Measurements from ENCODE around the gene PDXK. TPM values are rescaled to one million over a fixed set of nuclear protein-coding genes. Genes with fewer than 3 reads are reported as not detected.
"Not testable (repeated sequence)": the region's sequence is repeated elsewhere in the genome, so short reads cannot be mapped to it uniquely, and the experiment has no call there.

Gene PDXK
- total RNA-seq, 1 experiment from 2014 or later = 175 TPM

DNA sequence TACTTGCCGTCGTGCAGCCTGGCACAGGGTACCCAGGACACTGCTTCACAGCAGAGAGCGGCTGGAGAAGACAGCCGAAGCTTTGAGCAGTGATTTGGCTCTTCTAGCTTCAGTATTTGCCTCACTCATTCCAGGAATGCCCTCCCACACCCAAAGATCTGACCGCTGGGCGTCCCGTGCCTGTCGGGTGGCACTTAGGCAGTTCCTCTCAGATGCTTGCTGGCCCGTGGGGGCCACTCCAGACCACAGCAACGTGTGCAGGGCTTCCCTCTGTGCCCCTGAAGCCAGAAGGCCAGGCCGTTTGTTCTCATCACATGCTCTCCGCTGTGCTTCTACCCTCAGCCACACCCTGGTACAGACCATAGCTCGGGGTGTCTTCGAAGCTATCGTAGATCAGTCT, 42.5 kb upstream of the PDXK start:
- Histone ChIP-seq H3K4me1 (replicated peaks; ENCODE audit: insufficient read depth) (no peaks in the 10 kb centered on the region), H3K79me2 (ENCODE audit: low read depth) (no peaks in the 10 kb centered on the region), H4K20me1 (ENCODE audit: insufficient read depth) (no peaks in the 10 kb centered on the region), H3K9me3 (ENCODE audit: insufficient read depth, low read depth) (no peaks in the 10 kb centered on the region), H3K4me2 (no peak overlapping the region), H2AFZ (no peak overlapping the region), H3K36me3 (ENCODE audit: low read depth) (no peaks in the 10 kb centered on the region), H3K4me3 (no peak overlapping the region), H3K27ac (no peak overlapping the region), H3K27me3 (ENCODE audit: insufficient read depth, low read depth) (no peaks in the 10 kb centered on the region), H3K9me2 (ENCODE audit: insufficient read depth) (no peaks in the 10 kb centered on the region), H3F3A (ENCODE audit: insufficient read depth, low read depth) (no peaks in the 10 kb centered on the region)
- BruUV-seq (replicated peaks) = no TSS peak
- ChIA-PET CTCF (interaction anchor here (0.6 kb wide), 1 partner anchor 15 kb away, joined by 3 read pairs; no protein-coding TSS in a partner anchor), POLR2A (ENCODE audit: unreplicated experiment) (no interaction called here)
- intact Hi-C loops (cut with micrococcal nuclease; ENCODE audit: unreplicated experiment) = no loop called here
- DNase-seq = no peak
- no peak for TF ChIP-seq EZH2 (IDR thresholded peaks at IDR 0.05; ENCODE audit: low read depth)
- TF ChIP-seq, protein P1, sequence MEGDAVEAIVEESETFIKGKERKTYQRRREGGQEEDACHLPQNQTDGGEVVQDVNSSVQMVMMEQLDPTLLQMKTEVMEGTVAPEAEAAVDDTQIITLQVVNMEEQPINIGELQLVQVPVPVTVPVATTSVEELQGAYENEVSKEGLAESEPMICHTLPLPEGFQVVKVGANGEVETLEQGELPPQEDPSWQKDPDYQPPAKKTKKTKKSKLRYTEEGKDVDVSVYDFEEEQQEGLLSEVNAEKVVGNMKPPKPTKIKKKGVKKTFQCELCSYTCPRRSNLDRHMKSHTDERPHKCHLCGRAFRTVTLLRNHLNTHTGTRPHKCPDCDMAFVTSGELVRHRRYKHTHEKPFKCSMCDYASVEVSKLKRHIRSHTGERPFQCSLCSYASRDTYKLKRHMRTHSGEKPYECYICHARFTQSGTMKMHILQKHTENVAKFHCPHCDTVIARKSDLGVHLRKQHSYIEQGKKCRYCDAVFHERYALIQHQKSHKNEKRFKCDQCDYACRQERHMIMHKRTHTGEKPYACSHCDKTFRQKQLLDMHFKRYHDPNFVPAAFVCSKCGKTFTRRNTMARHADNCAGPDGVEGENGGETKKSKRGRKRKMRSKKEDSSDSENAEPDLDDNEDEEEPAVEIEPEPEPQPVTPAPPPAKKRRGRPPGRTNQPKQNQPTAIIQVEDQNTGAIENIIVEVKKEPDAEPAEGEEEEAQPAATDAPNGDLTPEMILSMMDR (conservative IDR thresholded peaks at IDR 0.05) = no peak

DNA sequence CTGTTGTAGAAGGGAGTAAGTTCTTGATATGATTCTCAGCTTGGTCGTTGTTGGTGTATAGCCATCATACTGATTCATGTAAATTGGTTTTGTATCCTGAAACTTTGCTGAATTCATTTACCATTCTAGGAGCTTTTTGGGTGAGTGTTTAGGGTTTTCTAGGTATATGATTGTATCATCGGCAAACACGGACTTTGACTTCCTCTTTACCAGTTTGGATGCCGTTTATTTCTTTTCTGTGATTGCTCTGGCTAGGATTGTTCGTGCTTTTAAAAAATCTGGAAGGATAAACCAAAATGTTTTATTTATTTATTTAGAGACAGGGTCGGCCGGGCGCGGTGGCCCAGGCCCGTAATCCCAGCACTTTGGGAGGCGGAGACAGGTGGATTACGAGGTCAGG, 39.0 kb upstream of the PDXK start:
- no peak for TF ChIP-seq EZH2 (IDR thresholded peaks at IDR 0.05; ENCODE audit: low read depth)
- TF ChIP-seq, protein P1 (conservative IDR thresholded peaks at IDR 0.05) = no peak
- Histone ChIP-seq H3K4me2 (no peak overlapping the region), H3K4me1 (replicated peaks; ENCODE audit: insufficient read depth) (no peaks in the 10 kb centered on the region), H3K9me3 (ENCODE audit: insufficient read depth, low read depth) (no peaks in the 10 kb centered on the region), H3F3A (ENCODE audit: insufficient read depth, low read depth) (no peaks in the 10 kb centered on the region), H2AFZ (no peak overlapping the region), H4K20me1 (ENCODE audit: insufficient read depth) (no peaks in the 10 kb centered on the region), H3K27ac (no peak overlapping the region), H3K4me3 (no peak overlapping the region), H3K36me3 (ENCODE audit: low read depth) (peaks cover 5% of the 10 kb centered on the region; the same call in 1 of the 2 replicates), H3K79me2 (ENCODE audit: low read depth) (no peaks in the 10 kb centered on the region), H3K27me3 (ENCODE audit: insufficient read depth, low read depth) (no peaks in the 10 kb centered on the region), H3K9me2 (ENCODE audit: insufficient read depth) (no peaks in the 10 kb centered on the region)
- intact Hi-C loops (cut with micrococcal nuclease; ENCODE audit: unreplicated experiment) = no loop called here
- DNase-seq = no peak
- CTCF ChIA-PET = no interaction called here
- POLR2A ChIA-PET (ENCODE audit: unreplicated experiment) = no interaction called here
- BruUV-seq (replicated peaks) = no TSS peak

DNA sequence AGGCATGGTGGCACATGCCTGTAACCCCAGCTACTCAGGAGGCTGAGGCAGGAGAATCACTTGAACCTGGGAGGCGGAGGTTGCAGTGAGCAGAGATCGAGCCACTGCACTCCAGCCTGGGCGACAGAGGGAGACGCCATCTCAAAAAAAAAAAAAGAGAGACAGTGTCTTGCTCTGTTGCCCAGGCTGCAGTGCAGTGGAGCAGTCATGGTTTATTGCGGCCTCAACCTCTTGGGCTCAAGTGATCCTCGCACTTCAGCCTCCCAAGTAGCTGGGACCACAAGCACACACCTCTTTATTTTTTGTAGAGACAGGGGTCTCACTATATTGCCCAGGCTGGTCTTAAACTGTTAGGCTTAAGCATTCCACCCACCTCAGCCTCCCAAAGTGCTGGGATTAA, 38.5 kb upstream of the PDXK start:
- DNase-seq; H3K27ac ChIP-seq; H4K20me1 ChIP-seq (ENCODE audit: insufficient read depth); H2AFZ ChIP-seq; H3K4me3 ChIP-seq; H3K4me2 ChIP-seq; H3K27me3 ChIP-seq (ENCODE audit: insufficient read depth, low read depth); BruUV-seq (replicated peaks); H3K9me3 ChIP-seq (ENCODE audit: insufficient read depth, low read depth); H3K4me1 ChIP-seq (replicated peaks; ENCODE audit: insufficient read depth); intact Hi-C loops (cut with micrococcal nuclease; ENCODE audit: unreplicated experiment); H3K79me2 ChIP-seq (ENCODE audit: low read depth); H3F3A ChIP-seq (ENCODE audit: insufficient read depth, low read depth); H3K36me3 ChIP-seq (ENCODE audit: low read depth); POLR2A ChIA-PET (ENCODE audit: unreplicated experiment); H3K9me2 ChIP-seq (ENCODE audit: insufficient read depth); CTCF ChIA-PET: not testable (repeated sequence)

DNA sequence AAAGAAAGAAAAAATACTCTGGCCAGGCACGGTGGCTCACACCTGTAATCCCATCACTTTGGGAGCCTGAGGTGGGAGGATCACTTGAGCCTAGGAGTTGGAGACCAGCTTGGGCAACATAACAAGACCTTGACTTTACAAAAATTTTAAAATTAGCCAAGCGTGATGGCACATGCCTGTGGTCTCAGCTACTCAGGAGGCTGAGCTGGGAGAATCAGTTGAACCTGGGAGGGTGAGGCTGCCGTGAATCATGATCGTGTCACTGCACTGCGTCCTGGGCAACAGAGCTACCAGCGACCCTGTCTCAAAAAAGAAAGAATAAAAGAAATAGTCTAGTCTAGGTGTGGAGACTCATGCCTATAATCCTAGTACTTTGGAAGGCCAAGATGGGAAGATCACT, 37.3 kb upstream of the PDXK start:
- POLR2A ChIA-PET (ENCODE audit: unreplicated experiment) = no interaction called here
- H4K20me1 ChIP-seq (ENCODE audit: insufficient read depth) = no peaks in the 10 kb centered on the region
- H3K36me3 ChIP-seq (ENCODE audit: low read depth) = peaks cover 5% of the 10 kb centered on the region; the same call in 1 of the 2 replicates
- DNase-seq = no peak
- no TSS peak for BruUV-seq (replicated peaks)
- H3K9me3 ChIP-seq (ENCODE audit: insufficient read depth, low read depth) = no peaks in the 10 kb centered on the region
- H3K79me2 ChIP-seq (ENCODE audit: low read depth) = no peaks in the 10 kb centered on the region
- H3F3A ChIP-seq (ENCODE audit: insufficient read depth, low read depth) = no peaks in the 10 kb centered on the region
- TF ChIP-seq EZH2 (IDR thresholded peaks at IDR 0.05; ENCODE audit: low read depth) = no peak
- TF ChIP-seq, protein P1 (conservative IDR thresholded peaks at IDR 0.05) = no peak
- H3K4me3 ChIP-seq = no peak overlapping the region
- CTCF ChIA-PET = no interaction called here
- intact Hi-C loops (cut with micrococcal nuclease; ENCODE audit: unreplicated experiment) = no loop called here
- no peaks in the 10 kb centered on the region for H3K27me3 ChIP-seq (ENCODE audit: insufficient read depth, low read depth)
- H2AFZ ChIP-seq = no peak overlapping the region
- H3K27ac ChIP-seq = no peak overlapping the region
- no peak overlapping the region for H3K4me2 ChIP-seq
- H3K9me2 ChIP-seq (ENCODE audit: insufficient read depth) = no peaks in the 10 kb centered on the region
- no peaks in the 10 kb centered on the region for H3K4me1 ChIP-seq (replicated peaks; ENCODE audit: insufficient read depth)

Measured in PC-9 (cell line).